ENCODE data around the gene ERBB2. TPM values are rescaled to one million over a fixed set of nuclear protein-coding genes. Genes with fewer than 3 reads are reported as not detected.
A peak's percentile ranks its signal among the peaks of the same experiment; 100 is the strongest.

Gene ERBB2
- total RNA-seq, 1 experiment from 2014 or later: 216 TPM

DNA sequence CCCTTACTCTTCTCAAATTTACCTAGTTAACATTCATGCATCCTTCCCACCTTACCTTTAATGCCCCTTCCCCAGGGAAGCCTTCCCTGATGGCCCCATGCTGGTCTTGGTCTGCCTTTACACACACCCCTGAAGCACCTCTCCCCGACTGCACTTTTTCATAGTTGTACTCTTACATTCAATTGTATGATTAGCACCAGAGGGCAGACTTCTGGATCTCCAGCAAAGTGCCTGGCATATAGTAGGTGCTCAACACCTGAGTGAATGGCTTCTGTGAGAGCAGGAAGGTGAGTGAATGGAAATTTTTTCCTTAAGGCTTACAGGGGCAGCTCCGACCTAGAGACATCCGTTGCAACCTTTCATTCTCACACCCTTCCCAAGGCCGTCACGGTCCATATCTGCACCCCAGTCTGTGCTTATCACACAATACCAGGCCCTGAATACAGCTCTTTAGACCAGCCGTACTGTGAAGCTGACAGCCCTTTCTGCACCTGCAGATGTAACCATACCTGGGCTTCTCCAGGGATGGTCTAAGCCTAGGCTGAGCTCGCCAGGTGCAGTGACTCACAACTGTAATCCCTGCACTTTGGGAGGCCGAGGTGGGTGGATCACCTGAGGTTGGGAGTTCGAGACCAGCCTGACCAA lies 16.4 kb upstream of the ERBB2 start:
- no peak overlapping the region for H2BK120ac ChIP-seq (ENCODE audit: low read depth, low read length, poor library complexity, severe bottlenecking)
- no peaks in the 10 kb centered on the region for H4K20me1 ChIP-seq (ENCODE audit: control insufficient read depth, insufficient read depth, insufficient read length)
- H3K56ac ChIP-seq (ENCODE audit: insufficient read length, low read depth, low read length): no peak overlapping the region
- no CpG with 5 or more reads among the region's 9 CpGs for WGBS (ENCODE audit: extremely low coverage, insufficient read length, low lambda C conversion rate)
- no peaks in the 10 kb centered on the region for H3K9me3 ChIP-seq (ENCODE audit: control insufficient read depth, low read depth, low read length)
- H3K23ac ChIP-seq (ENCODE audit: insufficient read length, low read depth, low read length): no peak overlapping the region
- no peak overlapping the region for H3K9ac ChIP-seq (ENCODE audit: extremely low read depth, insufficient read length, low read length)
- Mint-ChIP-seq H3K27me3 (ENCODE audit: low read depth) (no peaks in the 10 kb centered on the region), H3K4me1 (peaks cover 22 to 24% of the 10 kb centered on the region in 2 experiments), H3K27ac (peak overlapping the region in 2 of 3 experiments; percentile 41 to 52; a peak in 2 of 7 replicates), H3K4me3 (no peak overlapping the region), H3K36me3 (ENCODE audit: insufficient read depth in 1 of 3, low read depth in 3 of 3) (peaks cover 9 to 41% (median 25%) of the 10 kb centered on the region in 3 experiments), H3K9me3 (no peaks in the 10 kb centered on the region)
- no peaks in the 10 kb centered on the region for H3K27me3 ChIP-seq (ENCODE audit: insufficient read depth, low read length)
- H4K91ac ChIP-seq (ENCODE audit: insufficient read length, low read depth, low read length): no peak overlapping the region
- peaks cover 5% of the 10 kb centered on the region for H3K4me1 ChIP-seq (ENCODE audit: insufficient read depth, low read length)
- H3K79me1 ChIP-seq (ENCODE audit: insufficient read depth, low read depth, low read length, poor library complexity, severe bottlenecking): no peaks in the 10 kb centered on the region
- no peak overlapping the region for H4K5ac ChIP-seq (ENCODE audit: insufficient read length, low read depth, low read length)
- no peak overlapping the region for H3K4ac ChIP-seq (ENCODE audit: low read depth, low read length)
- DNase-seq: no peak
- no peak for TF ChIP-seq CTCF (conservative IDR thresholded peaks at IDR 0.05)
- no peak overlapping the region for H3K27ac ChIP-seq (ENCODE audit: insufficient read length, low read depth, low read length)
- no peak overlapping the region for H2AK5ac ChIP-seq (ENCODE audit: insufficient read length, low read length)
- H3K4me2 ChIP-seq (ENCODE audit: insufficient read depth, insufficient read length, low read length): no peak overlapping the region
- no peak overlapping the region for H2BK15ac ChIP-seq (ENCODE audit: low read depth, low read length)
- H3K18ac ChIP-seq (ENCODE audit: insufficient read length, low read depth, low read length): no peak overlapping the region
- no peak overlapping the region for H2AFZ ChIP-seq (ENCODE audit: low read length)
- H2BK12ac ChIP-seq (ENCODE audit: insufficient read length, low read depth, low read length): no peak overlapping the region
- H2BK20ac ChIP-seq (ENCODE audit: low read depth, low read length, poor library complexity, severe bottlenecking): no peak overlapping the region
- no peak overlapping the region for H4K8ac ChIP-seq (replicated peaks; ENCODE audit: insufficient read length, low read depth, low read length)
- no peak overlapping the region for H3K14ac ChIP-seq (ENCODE audit: insufficient read depth, low read length)
- no peak overlapping the region for H3T11ph ChIP-seq (ENCODE audit: low read length)
- H2BK5ac ChIP-seq (ENCODE audit: insufficient read length, low read length): no peak overlapping the region
- H3K79me2 ChIP-seq (ENCODE audit: insufficient read depth, low read length): no peaks in the 10 kb centered on the region
- H3K23me2 ChIP-seq (ENCODE audit: insufficient read length, low read depth, low read length, poor library complexity, severe bottlenecking): peaks cover 3% of the 10 kb centered on the region
